Neural progenitor cell (in vitro differentiated cells): ENCODE results near the gene TAC4. TPM values are rescaled to one million over a fixed set of nuclear protein-coding genes. Genes with fewer than 3 reads are reported as not detected.
A peak's percentile ranks its signal among the peaks of the same experiment; 100 is the strongest.

Source experiments
- DNase-seq: peaks from one replicate; pipeline ENCODE4 v3.0.0-alpha.2; 2016; ENCODE audit warnings: low spot score
- H2AFZ ChIP-seq: fragments of 200-600 bp; sonication (generic); replicated peaks from 2 replicates; pipeline ENCODE4 v1.6.1; 2016; ENCODE audit warnings: antibody characterized with exemption
- H3F3A ChIP-seq: fragments of 200-600 bp; sonication (generic); 2 replicates; pipeline ENCODE4 v1.6.1; 2016; ENCODE audit warnings: antibody characterized with exemption, low read depth
- H3K27ac ChIP-seq: fragments of 200-600 bp; sonication (generic); 2 replicates; pipeline ENCODE4 v1.5.1; 2016; ENCODE audit warnings: mild to moderate bottlenecking
- H3K27me3 ChIP-seq: fragments of 200-600 bp; sonication (generic); 2 replicates; pipeline ENCODE4 v1.6.1; 2016; ENCODE audit warnings: mild to moderate bottlenecking, moderate library complexity
- H3K36me3 ChIP-seq: fragments of 200-600 bp; sonication (generic); 2 replicates; pipeline ENCODE4 v1.5.1; 2016
- H3K4me1 ChIP-seq: fragments of 200-600 bp; sonication (generic); 2 replicates; pipeline ENCODE4 v1.6.1; 2016; ENCODE audit warnings: mixed run types
- H3K4me2 ChIP-seq: fragments of 200-600 bp; sonication (generic); 2 replicates; pipeline ENCODE4 v1.6.1; 2016
- H3K4me3 ChIP-seq: fragments of 200-600 bp; sonication (generic); 2 replicates; pipeline ENCODE4 v1.5.1; 2016
- H3K79me2 ChIP-seq: fragments of 200-600 bp; sonication (generic); 2 replicates; pipeline ENCODE4 v1.6.1; 2016; ENCODE audit warnings: low read depth
- H3K9ac ChIP-seq: fragments of 200-600 bp; sonication (generic); 2 replicates; pipeline ENCODE4 v1.6.1; 2016
- H3K9me3 ChIP-seq: fragments of 200-600 bp; sonication (generic); 2 replicates; pipeline ENCODE4 v1.5.1; 2016; ENCODE audit warnings: low read depth
- H4K20me1 ChIP-seq: fragments of 200-600 bp; sonication (generic); 2 replicates; pipeline ENCODE4 v1.6.1; 2016; ENCODE audit warnings: low read depth
- H3K27ac Mint-ChIP-seq: 3 replicates; pipeline ENCODE4 v1.8.0; 2021; ENCODE audit warnings: mixed read lengths
- H3K27me3 Mint-ChIP-seq: 2 replicates; pipeline ENCODE4 v1.8.0; 2022; ENCODE audit warnings: low read depth, mild to moderate bottlenecking, inconsistent platforms, moderate library complexity, mixed read lengths; ENCODE audit not compliant: insufficient read depth
- H3K36me3 Mint-ChIP-seq: 3 replicates; pipeline ENCODE4 v1.8.0; 2021; ENCODE audit warnings: mixed read lengths
- H3K4me1 Mint-ChIP-seq: 3 replicates; pipeline ENCODE4 v1.8.0; 2021; ENCODE audit warnings: mixed read lengths
- H3K4me3 Mint-ChIP-seq: 3 replicates; pipeline ENCODE4 v1.8.0; 2021; ENCODE audit warnings: mild to moderate bottlenecking, moderate library complexity, mixed read lengths
- H3K9me3 Mint-ChIP-seq: 3 replicates; pipeline ENCODE4 v1.8.0; 2020; ENCODE audit warnings: mixed read lengths
- CTCF ChIP-seq: fragments of 200-600 bp; sonication (generic); IDR thresholded peaks from 2 replicates; pipeline ENCODE4 v1.5.1; 2017; ENCODE audit warnings: antibody characterized with exemption, mild to moderate bottlenecking
- EZH2 ChIP-seq: fragments of 200-600 bp; sonication (generic); IDR thresholded peaks from 2 replicates; pipeline ENCODE4 v1.6.1; 2017; ENCODE audit warnings: antibody characterized with exemption, mild to moderate bottlenecking, moderate library complexity
- EZH2phosphoT487 ChIP-seq: fragments of 200-600 bp; sonication (generic); IDR thresholded peaks from 2 replicates; pipeline ENCODE4 v1.6.1; 2017; ENCODE audit warnings: antibody characterized with exemption
- total RNA-seq: library from RNA; depleted of rRNA; stranded (reverse); fragments of >200 nt; gene quantifications from 2 replicates; pipeline ENCODE4 v1.2.3, GENCODE V29; 2015; ENCODE audit warnings: low replicate concordance

The TAC4 gene
- total RNA-seq, 1 donor from 2014 or later, result not detected

GRCh38 chr17:49798182-49798581, 49.7 kb downstream of the TAC4 start:
- peaks cover 39% of the 10 kb centered on the region for H4K20me1 ChIP-seq
- no peak overlapping the region for H3K27ac ChIP-seq
- no peak overlapping the region for H3K9ac ChIP-seq
- DNase-seq, result no peak
- Mint-ChIP-seq H3K4me1 (no peaks in the 10 kb centered on the region), H3K9me3 (no peaks in the 10 kb centered on the region), H3K27me3 (peaks cover 4% of the 10 kb centered on the region), H3K36me3 (peaks cover 30% of the 10 kb centered on the region), H3K4me3 (no peak overlapping the region), H3K27ac (no peak overlapping the region)
- TF ChIP-seq EZH2phosphoT487, result no peak
- TF ChIP-seq EZH2, result no peak
- TF ChIP-seq CTCF, result no peak
- H3F3A ChIP-seq, result no peaks in the 10 kb centered on the region
- no peak overlapping the region for H2AFZ ChIP-seq
- H3K4me1 ChIP-seq, result no peaks in the 10 kb centered on the region
- H3K4me2 ChIP-seq, result no peak overlapping the region
- peaks cover 85% of the 10 kb centered on the region for H3K79me2 ChIP-seq
- no peaks in the 10 kb centered on the region for H3K9me3 ChIP-seq
- H3K27me3 ChIP-seq, result no peaks in the 10 kb centered on the region
- H3K4me3 ChIP-seq, result no peak overlapping the region
- H3K36me3 ChIP-seq, result peaks cover 4% of the 10 kb centered on the region

- Mint-ChIP-seq H3K9me3 (no peaks in the 10 kb centered on the region), H3K36me3 (peaks cover 27% of the 10 kb centered on the region), H3K4me3 (no peak overlapping the region), H3K4me1 (no peaks in the 10 kb centered on the region), H3K27ac (no peak overlapping the region), H3K27me3 (peaks cover 6% of the 10 kb centered on the region)
- H3K4me1 ChIP-seq, result no peaks in the 10 kb centered on the region
- DNase-seq, result no peak
- peaks cover 85% of the 10 kb centered on the region for H3K79me2 ChIP-seq
- H3K4me2 ChIP-seq, result no peak overlapping the region
- H3F3A ChIP-seq, result no peaks in the 10 kb centered on the region
- H3K9ac ChIP-seq, result peak overlapping the region; percentile 32
- H4K20me1 ChIP-seq, result peaks cover 60% of the 10 kb centered on the region
- H3K36me3 ChIP-seq, result peaks cover 11% of the 10 kb centered on the region
- no peaks in the 10 kb centered on the region for H3K9me3 ChIP-seq
- no peak overlapping the region for H2AFZ ChIP-seq
- H3K4me3 ChIP-seq, result no peak overlapping the region
- TF ChIP-seq EZH2, result no peak
- TF ChIP-seq EZH2phosphoT487, result no peak
- no peak for TF ChIP-seq CTCF
- H3K27ac ChIP-seq, result no peak overlapping the region
- H3K27me3 ChIP-seq, result no peaks in the 10 kb centered on the region
Measured at GRCh38 chr17:49795372-49795771, 52.5 kb downstream of the TAC4 start.

- Histone ChIP-seq H2AFZ (no peak overlapping the region), H3K4me2 (no peak overlapping the region), H3K27me3 (no peaks in the 10 kb centered on the region), H3K4me3 (no peak overlapping the region), H3F3A (no peaks in the 10 kb centered on the region), H3K9me3 (no peaks in the 10 kb centered on the region), H3K36me3 (peaks cover 12% of the 10 kb centered on the region), H3K79me2 (peaks cover 86% of the 10 kb centered on the region), H3K27ac (no peak overlapping the region), H3K4me1 (peaks cover 6% of the 10 kb centered on the region), H3K9ac (no peak overlapping the region), H4K20me1 (peaks cover 72% of the 10 kb centered on the region)
- TF ChIP-seq EZH2phosphoT487 (no peak), EZH2 (no peak), CTCF (no peak)
- H3K4me1 Mint-ChIP-seq, result peaks cover 11% of the 10 kb centered on the region
- peaks cover 6% of the 10 kb centered on the region for H3K27me3 Mint-ChIP-seq
- DNase-seq, result no peak
- peaks cover 20% of the 10 kb centered on the region for H3K36me3 Mint-ChIP-seq
- H3K9me3 Mint-ChIP-seq, result no peaks in the 10 kb centered on the region
- no peak overlapping the region for H3K27ac Mint-ChIP-seq
- no peak overlapping the region for H3K4me3 Mint-ChIP-seq
Measured at GRCh38 chr17:49793309-49793708, 54.6 kb downstream of the TAC4 start.

- Histone ChIP-seq H2AFZ (no peak overlapping the region), H3K27ac (no peak overlapping the region), H3K4me3 (peak overlapping the region; percentile 93), H3F3A (peaks cover 13% of the 10 kb centered on the region), H3K9ac (no peak overlapping the region), H3K79me2 (peaks cover 58% of the 10 kb centered on the region), H4K20me1 (peaks cover 51% of the 10 kb centered on the region), H3K36me3 (peaks cover 8% of the 10 kb centered on the region), H3K4me1 (peaks cover 14% of the 10 kb centered on the region), H3K9me3 (no peaks in the 10 kb centered on the region), H3K27me3 (no peaks in the 10 kb centered on the region), H3K4me2 (peak overlapping the region; percentile 79)
- peaks cover 26% of the 10 kb centered on the region for H3K4me1 Mint-ChIP-seq
- peak overlapping the region; percentile 97 for H3K4me3 Mint-ChIP-seq
- TF ChIP-seq EZH2phosphoT487, result no peak
- no peak for TF ChIP-seq EZH2
- TF ChIP-seq CTCF, result no peak
- H3K27ac Mint-ChIP-seq, result no peak overlapping the region
- H3K9me3 Mint-ChIP-seq, result no peaks in the 10 kb centered on the region
- peaks cover 14% of the 10 kb centered on the region for H3K36me3 Mint-ChIP-seq
- no peak for DNase-seq
- peaks cover 3% of the 10 kb centered on the region for H3K27me3 Mint-ChIP-seq
Measured at GRCh38 chr17:49789243-49789578, 58.7 kb downstream of the TAC4 start.
